Subcutaneous adipose tissue (tissue), 4 donors: Measurements from ENCODE around the gene ELK3. TPM values are rescaled to one million over a fixed set of nuclear protein-coding genes. Genes with fewer than 3 reads are reported as not detected.

Experiments used
- total RNA-seq, 4 donors: library from RNA; depleted of rRNA; stranded (reverse); fragments of >200 nt; gene quantifications; one replicate each; pipeline ENCODE4 v1.1.0, GENCODE V29; 2016
- TF ChIP-seq, protein P1 (sequence below): fragments of 450-650 bp; IDR thresholded peaks from one replicate; pipeline ENCODE4 v1.5.1; 2016; ENCODE audit warnings: low read depth, mild to moderate bottlenecking, control low read depth, antibody characterized with exemption, moderate library complexity

Gene ELK3
- total RNA-seq, 4 donors from 2014 or later = 15.9 to 37.3 (median 24.9) TPM

DNA sequence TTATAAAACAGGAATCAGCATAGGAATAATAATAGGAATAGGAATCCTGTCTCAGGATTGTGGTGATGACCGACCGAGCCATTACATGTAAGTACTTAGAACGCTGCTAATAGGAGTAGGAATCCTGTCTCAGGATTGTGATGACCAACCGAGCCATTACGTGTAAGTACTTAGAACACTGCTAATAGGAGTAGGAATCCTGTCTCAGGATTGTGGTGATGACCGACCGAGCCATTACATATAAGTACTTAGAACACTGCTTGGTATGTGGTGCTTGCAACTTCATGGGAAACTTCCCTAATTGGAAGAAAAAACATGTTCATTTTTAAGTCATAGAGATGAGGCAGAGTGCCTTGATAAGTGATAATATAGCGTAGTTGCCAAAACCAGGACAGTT lies 30.0 kb downstream of the ELK3 start:
- TF ChIP-seq, protein P1, sequence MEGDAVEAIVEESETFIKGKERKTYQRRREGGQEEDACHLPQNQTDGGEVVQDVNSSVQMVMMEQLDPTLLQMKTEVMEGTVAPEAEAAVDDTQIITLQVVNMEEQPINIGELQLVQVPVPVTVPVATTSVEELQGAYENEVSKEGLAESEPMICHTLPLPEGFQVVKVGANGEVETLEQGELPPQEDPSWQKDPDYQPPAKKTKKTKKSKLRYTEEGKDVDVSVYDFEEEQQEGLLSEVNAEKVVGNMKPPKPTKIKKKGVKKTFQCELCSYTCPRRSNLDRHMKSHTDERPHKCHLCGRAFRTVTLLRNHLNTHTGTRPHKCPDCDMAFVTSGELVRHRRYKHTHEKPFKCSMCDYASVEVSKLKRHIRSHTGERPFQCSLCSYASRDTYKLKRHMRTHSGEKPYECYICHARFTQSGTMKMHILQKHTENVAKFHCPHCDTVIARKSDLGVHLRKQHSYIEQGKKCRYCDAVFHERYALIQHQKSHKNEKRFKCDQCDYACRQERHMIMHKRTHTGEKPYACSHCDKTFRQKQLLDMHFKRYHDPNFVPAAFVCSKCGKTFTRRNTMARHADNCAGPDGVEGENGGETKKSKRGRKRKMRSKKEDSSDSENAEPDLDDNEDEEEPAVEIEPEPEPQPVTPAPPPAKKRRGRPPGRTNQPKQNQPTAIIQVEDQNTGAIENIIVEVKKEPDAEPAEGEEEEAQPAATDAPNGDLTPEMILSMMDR = no peak

DNA sequence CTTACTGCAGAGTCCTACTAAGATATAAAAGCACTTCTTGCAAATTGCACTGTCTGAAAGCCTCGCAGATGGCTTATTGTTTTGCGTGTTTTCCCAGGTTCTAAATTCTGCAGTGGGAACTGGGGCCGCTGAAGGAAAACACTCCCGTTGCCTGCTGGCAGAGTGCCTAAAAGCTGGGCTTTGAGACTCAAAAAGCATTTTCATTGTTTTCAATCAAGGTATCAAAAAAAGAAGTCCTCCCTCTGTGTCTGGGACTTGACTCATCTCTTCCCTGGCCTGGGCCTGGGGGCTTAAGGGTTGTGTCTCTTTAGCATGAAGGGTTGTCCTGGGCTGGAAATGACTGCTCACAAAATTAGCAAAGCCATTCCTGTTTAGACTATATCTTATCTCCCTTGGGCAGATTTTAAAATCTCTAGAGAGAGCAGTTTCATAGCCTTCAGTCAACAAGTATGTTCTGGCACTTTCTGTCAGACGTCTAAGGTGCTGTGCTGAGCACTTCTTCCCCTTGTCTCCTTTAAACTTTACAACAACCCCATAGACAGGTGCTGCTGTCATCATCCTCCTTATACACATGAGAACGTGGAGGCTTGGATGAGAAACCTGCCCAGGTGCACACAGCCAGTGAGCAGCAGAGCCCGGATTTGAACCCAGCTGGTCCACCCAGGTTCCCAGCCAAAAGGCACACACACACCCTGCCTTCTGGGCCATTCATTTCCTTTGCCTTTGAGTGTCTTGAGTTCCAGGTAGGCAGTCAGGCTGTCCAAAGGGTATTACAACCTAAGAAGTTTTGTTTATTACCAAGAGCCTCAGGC lies 31.1 kb downstream of the ELK3 start:
- TF ChIP-seq, protein P1 = no peak

DNA sequence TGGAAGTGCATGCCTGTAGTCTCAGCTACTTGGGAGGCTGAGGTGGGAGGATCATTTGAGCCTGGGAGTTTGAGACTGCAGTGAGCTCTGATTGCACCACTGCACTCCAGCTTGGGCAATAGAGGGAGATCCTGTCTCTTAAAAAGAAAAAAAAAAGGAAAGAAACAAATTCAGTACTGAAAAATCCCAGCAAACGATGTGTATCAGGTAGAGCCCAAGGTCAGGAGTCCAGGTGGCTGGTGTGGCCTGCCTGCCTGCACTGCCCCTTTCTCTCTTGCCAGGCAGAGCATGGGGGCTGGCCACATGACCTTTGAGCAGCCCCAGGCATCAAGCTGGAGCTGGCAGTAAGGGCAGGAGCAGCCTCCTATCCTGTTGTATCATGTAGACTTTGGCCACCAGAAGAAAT lies 31.8 kb downstream of the ELK3 start:
- TF ChIP-seq, protein P1 = no peak

DNA sequence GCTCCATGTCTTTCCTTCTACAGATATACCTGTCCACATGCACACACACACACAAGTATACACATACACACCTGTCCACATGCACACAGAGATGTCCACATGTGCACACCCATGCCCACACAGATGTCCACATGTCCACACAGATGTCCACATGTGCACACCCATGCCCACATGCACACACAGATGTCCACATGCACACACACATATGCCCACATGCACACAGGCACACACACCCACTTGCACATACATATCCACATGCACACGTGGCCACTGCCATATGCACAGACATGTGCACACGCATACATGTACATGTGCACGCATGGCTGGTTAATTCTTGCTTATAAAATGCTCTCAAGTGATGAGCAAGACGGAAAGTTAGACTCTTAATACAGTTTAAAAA lies 32.2 kb downstream of the ELK3 start:
- TF ChIP-seq, protein P1 = no peak

DNA sequence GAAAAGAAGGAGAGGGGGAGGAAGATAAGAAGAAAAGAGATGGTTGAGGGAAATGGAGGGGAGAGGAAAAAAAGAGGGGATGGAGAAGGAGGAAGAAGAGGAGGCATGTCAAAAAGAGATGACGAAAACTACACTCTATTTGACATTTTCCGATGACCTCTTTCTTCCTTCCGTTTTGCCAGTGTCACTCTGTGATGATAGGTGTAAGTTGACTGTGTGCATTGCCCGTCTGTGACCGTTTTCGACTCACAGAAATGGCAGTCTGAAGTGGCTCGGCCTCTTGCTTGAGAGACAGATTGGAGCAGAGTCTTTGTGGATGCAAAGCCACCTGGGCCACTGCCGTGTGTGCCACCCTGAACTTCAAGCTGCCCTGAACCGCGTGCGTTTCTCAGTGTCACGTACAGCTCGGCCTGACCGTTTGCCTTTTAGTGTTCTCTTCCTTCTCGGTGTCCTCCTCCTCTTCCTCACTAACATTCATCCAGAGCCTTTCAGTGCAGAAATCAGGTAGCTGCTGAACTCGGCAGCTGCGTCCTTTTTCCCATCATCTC lies 32.7 kb downstream of the ELK3 start:
- TF ChIP-seq, protein P1 = no peak

DNA sequence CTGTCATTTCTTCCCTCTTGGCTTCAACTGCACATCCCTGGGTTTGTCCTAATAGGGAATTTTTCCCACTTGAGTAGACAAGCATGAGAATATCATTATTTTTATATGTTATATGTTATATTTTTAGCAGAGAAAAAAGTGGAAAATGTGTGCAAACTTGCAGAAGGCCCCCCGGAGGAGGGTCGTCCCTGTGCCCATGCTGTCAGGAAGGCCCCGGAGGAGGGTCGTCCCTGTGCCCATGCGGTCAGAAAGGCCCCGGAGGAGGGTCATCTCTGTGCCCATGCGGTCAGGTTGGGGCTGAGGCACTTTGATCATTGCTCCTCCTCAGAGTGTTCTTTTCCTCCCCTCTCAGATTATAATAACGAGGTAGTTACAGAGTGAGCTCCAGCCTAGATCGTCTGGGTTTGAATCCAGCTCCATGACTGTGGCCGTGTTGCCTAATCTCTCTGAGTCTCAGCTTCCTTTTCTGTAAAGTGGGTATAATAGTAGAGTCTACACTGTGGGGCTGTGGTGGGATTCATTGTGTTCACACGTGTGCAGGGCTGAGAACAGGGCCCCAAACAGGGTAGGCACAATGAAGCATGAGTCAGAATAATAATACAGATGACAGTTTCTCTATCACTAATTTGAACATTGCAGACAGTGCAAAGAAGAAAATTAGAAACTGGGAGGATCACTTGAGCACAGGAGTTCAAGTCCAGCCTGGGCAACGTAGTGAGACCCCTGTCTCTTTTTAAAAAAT lies 33.4 kb downstream of the ELK3 start:
- TF ChIP-seq, protein P1 = no peak
